Left forelimb (tissue), 1 donor: ENCODE data around the gene KLF15.

Experiments
- DNase-seq: peaks from one replicate; pipeline ENCODE4 v3.0.0-alpha.2; 2018; ENCODE audit warnings: low spot score

The KLF15 gene

DNA sequence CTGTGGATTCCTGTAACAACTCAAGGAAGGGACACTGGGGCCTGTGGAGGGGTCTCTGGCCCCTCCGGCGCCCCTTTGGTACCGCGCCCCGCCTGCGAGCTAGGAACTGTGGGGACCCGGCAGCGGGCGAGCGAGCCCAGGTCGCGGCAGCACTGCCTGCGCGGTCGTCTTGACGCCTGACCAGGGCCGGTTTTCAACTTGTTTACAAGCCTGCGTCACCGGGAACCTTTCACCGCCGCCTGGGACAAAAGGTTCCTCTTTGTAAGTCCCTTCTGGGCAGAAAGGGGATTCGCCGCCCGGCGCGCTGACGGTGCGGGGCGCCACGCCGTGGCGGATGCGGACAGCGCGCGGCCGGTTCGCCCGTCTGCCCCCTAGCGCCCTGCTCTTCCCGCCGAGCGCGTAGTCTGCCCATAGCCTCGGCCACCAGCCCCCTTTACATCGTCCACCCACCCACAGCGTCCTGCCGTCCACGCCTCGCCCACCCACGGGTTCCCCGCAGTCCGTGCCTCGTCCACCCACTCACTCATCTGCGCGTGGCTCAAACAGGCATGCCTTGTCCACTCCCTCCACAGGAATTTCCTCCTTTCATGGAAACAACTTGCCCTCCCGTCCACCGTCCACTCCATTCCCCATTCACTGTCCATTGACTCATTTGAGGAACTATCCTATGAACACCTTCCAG is 32.0 kb upstream of the KLF15 start:
- peak; percentile 85 for DNase-seq

- no peak for DNase-seq
Observed at GRCh38 chr3:126381966-126382365, 24.8 kb upstream of the KLF15 start.

- no peak for DNase-seq
Observed at GRCh38 chr3:126380011-126380768, 23.0 kb upstream of the KLF15 start.

DNA sequence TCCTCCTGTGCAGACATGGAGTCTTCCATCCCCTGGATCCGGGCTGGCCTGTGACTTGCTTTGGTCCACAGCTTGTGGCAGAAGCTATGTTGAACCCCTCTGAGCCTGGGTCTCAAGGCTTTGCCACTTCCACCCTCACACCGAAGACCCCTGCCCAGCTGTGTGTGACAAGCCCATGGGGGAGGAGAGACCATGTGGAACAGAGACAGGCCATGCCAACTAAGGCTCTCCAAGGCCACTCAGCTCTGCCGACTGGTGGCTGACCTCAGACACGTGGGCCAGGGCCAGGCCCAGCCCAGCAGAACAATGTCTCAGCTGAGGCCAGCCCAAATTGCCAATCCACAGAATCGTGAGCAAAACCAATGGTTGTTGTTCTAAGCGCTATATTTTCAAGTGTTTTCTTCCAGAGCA is 21.1 kb upstream of the KLF15 start:
- DNase-seq: no peak

DNA sequence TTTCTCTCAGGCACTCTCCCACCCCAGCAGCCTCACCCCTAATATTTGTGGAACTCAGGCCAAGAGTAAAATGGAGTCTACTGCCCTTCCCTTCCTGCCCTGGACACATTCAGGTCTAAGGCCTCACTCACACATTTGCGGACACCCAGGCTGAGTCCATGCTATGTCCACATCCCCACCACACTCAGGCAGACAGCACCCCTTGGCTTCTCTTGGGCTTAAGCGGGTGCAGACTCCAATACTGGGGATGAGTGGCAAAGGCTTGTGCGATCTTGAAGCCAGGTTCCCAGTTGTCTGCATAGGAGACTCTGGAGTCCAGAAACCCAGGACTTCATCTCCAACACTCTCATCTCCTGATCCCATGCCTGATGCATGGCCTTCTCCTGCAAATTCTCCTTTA is 20.0 kb upstream of the KLF15 start:
- no peak for DNase-seq

DNA sequence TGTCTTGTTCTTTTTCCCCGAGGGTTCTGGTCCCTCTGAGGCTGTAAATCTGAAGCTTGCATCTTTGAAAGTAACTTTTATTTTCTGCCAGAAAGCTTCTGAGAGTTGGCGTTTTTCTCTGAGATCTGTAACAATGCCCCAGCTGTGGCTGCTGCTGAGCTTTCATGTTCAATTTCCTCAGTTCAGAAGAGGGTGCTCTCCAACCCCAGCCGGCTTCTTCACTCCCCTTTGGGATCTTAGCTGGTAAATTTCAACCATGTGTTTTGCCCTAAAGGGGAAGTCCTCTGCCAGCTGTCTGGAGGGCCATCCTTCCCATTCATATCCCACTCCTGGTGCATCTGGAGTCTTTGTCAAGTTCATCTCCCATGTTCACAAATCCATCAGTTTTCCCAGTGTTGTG is 19.2 kb upstream of the KLF15 start:
- no peak for DNase-seq

- DNase-seq: no peak
Observed at GRCh38 chr3:126375835-126376331, 18.7 kb upstream of the KLF15 start.

- no peak for DNase-seq
Observed at GRCh38 chr3:126373682-126374601, 16.7 kb upstream of the KLF15 start.

- no peak for DNase-seq
Observed at GRCh38 chr3:126373146-126373613, 16.0 kb upstream of the KLF15 start.

GRCh38 chr3:126372413-126373145 is 15.4 kb upstream of the KLF15 start:
- no peak for DNase-seq

GRCh38 chr3:126371096-126371705 is 14.0 kb upstream of the KLF15 start:
- no peak for DNase-seq

- no peak for DNase-seq
Observed at GRCh38 chr3:126370606-126371005, 13.4 kb upstream of the KLF15 start.

DNA sequence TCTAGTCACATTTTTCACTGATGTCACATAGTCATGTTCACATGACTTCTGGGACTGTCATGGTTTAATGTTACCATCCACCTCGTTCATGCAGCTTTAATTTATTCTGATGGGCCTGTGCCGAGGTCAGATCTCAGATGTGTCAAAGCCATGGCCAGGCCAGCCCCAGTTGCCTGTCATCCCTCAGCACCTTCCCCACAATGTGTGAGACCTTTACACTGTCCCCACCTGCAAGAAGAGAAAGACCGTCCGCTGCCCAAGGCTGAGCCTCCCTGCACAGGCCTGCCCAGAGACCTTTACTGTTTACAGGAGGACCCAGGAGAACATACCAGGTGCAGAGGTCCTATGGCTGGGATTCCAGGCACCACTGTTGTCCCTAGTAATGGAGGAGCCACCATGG is 12.8 kb upstream of the KLF15 start:
- DNase-seq: no peak

GRCh38 chr3:126369490-126369889 is 12.3 kb upstream of the KLF15 start:
- DNase-seq: no peak

DNA sequence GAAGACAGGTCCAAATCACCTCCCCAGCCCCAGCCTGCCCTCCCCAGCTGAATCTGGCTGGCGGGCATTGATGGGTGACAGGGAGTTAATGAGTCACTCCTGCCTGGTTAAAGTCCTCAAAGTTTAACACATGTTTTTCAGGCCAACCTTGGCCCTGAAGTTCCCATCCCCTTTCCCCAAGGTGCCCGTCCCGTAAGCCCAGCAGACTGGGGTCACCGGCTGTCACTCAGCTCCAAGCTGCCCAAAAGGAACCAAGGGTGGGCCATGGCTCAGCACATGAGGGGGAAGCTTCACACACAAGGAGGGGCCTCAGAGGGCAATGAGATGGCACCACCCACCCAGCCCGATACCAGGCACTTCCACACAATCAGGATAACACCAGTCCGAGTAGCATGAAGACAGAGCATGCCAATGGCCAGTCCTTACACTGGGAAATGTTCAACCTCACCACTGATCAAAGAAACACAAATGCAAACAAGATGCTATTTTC is 10.2 kb upstream of the KLF15 start:
- no peak for DNase-seq

DNA sequence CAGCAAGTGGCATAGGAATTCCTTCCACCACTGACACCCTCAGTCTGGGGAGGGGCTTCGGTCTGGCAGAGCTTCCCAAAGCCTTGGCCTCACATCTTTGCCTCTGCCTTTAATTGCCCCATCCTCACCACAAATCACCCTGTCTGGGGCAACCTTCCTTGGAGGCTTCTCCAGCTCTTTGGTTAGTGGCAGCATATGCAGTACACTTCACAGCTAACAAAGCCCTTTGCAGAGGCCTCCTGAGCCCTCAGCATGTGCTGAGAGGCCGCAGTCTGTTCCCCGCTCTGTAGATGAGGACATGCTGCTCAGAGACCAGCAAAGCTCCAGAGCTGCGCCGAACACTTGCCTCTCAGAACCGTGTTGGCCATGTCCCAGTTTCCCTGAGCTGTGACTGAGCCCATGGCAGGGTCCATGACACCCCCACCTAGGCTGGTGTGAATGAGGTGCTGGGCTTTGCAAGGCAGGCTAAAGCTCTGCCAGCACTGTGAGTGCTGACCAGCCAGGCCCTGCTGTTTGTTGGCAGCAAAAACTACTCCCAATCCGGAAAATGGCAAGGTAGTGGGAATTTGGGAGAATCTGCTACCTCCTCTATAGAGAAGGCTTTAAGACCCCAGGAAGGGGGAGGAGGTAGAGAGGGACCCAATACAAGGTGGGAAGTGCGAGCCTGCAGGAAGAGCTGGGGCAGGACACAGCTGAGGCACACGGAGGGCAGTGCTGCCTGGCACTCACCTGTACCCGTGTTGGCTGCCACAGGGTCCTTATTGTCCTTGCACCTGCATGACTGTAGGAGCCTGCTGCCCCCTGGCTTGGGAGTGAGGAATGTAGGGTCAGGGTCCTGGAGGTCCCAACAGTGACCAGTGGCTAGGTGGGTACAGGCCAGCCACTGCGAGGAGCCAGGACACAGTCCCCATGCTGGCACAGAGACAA is 8.4 kb upstream of the KLF15 start:
- DNase-seq: no peak

GRCh38 chr3:126364731-126365301 is 7.6 kb upstream of the KLF15 start:
- DNase-seq: no peak

GRCh38 chr3:126364130-126364695 is 7.0 kb upstream of the KLF15 start:
- no peak for DNase-seq

DNA sequence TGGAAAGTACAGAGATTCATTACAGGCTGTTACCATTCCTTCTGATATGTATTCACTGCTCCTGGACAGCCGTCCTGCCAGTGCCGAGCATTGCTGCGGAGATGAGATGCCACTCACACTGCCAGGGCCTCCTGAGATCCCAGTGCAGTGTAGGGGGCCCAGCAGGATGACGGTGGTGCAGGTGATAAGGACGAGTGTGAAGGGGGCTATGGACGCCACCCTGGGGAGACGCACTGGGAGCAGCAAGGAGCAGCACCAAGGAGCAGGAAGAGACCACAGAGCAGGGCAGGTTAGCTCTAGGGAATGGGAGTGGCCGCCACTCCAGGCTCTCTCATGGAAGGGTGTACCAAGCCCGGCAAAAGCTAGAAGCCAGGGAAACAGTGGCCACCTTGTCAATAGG is 4.0 kb upstream of the KLF15 start:
- DNase-seq: no peak
